Measurements from ENCODE around the gene VWF.

The VWF gene

DNA sequence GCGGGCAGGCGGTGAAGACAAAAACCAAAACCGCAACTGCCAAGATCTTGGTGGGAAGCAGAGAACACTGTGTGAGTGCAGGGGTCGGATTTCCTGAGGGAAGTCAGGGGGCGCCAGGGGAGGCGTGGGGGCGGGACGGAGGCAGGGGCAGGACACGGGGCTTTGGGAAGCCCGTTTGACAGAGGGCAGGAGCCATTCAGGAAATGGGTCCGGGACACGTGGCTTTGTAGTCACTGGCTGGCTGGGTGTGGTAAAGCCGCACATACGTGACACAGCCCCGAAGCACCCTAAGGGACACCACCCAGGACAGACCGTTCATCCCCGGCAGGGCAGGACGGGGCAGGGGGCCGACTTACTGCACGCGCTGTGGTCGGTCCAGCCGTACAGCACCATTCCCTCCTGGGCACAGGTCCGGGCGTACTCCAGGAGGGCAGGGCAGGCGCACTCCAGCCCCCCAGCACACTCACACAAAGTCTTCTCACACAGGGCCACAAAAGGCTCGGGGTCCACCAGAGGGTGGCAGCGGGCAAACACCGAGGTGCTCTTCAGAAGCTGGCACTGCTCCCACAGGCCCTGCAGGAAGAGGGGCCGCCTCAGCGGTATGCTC lies 49.4 kb downstream of the VWF start:
- no peak for DNase-seq

DNA sequence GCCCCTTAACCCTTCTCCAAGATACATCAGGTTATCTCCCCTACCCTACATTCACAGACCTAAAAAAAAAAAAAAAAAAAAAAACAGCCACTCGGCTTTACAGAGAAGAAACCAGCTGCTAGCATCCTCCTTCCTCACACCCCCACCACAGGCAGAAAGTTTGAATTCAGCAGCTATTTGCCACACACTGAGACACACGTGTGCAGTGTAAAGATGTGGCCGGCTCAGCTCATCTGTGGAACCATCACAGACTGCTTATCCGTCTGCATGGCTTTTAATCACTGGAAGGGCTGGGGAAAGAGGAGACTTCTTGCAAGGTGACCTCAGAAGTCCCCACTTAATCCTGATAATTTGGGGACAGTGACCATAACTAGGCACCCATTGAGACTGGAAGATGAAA lies 50.0 kb downstream of the VWF start:
- DNase-seq: no peak

GRCh38 chr12:6073426-6073825 lies 51.0 kb downstream of the VWF start:
- no peak for DNase-seq

GRCh38 chr12:6072302-6072752 lies 52.1 kb downstream of the VWF start:
- no peak for DNase-seq

- DNase-seq: no peak
Observed at GRCh38 chr12:6071589-6071988, 52.9 kb downstream of the VWF start.

GRCh38 chr12:6070472-6071257 lies 53.8 kb downstream of the VWF start:
- no peak for DNase-seq

DNA sequence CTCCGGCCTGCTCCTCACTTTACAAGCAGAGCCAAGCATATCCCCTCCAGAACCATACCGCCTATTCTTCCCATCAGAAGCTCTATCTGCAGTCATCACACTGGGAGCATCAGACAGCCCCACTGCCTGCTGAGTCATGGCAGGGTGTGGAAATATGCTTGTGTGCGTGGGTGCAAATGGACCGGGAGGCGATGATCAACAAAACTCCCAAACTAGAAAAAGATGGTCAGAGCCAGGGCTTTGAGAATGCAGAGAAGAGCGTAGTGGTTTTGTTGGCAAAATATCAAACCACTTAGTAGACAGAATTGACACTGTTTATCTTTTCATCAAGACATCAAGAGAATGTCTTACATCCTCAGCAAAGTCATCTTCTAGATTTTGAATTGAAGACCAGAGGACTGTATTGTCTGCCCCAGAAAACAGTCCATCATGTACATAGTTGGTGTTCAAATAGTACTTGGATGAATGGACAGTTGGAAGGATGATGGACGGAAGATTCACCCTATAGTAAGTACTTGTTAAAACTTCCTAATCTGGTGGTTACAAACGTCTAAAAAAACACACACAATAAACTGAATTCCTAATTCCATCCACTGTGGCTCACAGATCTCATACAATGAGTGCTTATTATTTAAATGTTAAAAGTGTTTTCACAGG lies 54.9 kb downstream of the VWF start:
- DNase-seq: no peak

- DNase-seq: no peak
Observed at GRCh38 chr12:6068227-6068626, 56.2 kb downstream of the VWF start.

GRCh38 chr12:6067152-6067916 lies 57.1 kb downstream of the VWF start:
- no peak for DNase-seq

DNA sequence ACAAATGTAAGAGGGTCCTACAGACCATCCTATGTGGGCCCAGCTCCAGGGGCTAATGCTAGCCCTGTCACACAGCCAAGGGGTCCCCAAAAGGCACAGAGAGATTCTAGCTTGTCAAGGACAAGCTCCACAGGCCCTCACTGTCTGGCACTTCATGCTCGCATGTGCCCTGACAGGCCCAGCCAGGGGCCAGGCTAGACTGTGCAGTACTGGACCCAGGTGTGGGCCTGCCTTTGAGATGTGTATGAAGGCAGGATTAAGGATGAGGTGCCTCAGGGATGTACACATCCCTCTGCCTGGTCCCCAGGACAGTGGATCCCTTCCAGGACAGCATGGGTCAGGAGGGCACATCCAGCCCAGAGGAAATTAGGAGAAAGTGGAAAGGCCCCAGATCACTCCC lies 57.8 kb downstream of the VWF start:
- DNase-seq: no peak

- no peak for DNase-seq
Observed at GRCh38 chr12:6065863-6066199, 58.6 kb downstream of the VWF start.

DNA sequence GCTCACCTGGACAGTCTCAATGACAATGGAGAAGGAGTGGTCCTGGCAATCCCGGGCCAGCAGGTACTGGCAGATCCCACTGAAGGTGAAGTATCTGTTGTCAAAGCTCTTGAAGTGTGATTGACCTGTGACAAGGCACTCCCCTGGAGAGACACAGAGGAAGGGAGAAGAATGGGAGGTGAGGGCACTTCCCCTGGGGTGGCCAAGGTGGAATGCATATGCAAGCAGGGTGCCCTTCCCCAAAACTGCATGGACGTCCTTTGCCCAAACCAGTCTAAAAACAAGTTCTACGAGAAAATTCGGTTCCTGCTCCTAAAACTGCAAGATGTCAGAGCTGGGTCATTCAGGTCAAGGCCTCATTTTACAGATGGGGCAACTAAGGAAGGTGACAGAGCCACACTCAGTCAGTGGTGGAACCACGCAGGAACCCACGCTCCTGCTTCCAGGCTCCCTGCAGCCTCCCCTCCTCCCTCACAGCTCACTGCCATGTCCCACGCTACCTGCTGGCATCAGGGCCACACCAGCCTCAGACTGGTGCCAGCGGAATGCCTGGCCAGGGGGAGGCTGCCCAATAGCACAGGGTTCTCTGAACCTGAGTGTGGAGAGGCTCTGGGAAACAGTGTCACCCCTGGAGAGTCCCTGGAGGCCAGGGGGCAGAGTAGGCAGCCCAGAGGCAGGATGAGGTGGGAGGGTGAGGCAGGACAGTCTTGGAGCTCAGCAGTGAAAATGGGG lies 59.2 kb downstream of the VWF start:
- DNase-seq: no peak

GRCh38 chr12:6062757-6063735 lies 61.4 kb downstream of the VWF start:
- DNase-seq: peak; percentile 16 to 33

DNA sequence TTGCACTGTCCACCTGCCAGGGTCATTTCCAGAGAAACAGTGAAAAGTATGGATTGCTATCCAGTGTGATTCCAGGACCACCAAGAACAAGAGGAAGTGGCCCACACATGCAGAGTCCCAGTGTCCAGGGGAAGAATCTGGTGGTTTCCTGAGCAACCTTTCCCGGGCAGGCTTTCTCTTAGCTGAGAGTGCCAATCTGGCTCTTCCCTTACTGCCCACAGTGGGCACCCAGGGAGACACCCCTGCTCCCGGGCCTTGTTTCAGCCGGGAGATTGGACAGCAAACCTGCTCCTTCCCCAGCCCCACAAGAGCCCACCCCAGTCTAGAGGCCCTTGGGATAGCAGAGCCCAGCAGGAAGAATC lies 62.1 kb downstream of the VWF start:
- no peak for DNase-seq

DNA sequence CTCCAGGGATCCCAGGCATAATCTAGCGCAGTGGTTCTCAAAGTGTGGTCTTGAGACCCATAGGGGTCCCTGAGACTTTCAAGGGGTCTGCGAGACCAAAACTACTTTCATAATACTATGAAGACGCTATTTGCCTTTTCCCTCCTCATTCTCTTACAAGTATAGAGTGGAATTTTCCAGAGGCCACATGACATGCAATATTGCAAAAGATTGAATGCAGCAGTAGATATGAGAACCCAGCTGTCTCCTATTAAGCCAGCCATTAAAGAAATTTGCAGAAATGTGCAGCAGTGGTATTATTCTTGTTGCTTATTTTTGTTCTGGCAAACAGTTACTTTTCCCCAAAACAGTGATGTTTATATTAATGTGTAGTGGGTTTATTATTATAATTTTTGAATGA lies 62.8 kb downstream of the VWF start:
- no peak for DNase-seq

DNA sequence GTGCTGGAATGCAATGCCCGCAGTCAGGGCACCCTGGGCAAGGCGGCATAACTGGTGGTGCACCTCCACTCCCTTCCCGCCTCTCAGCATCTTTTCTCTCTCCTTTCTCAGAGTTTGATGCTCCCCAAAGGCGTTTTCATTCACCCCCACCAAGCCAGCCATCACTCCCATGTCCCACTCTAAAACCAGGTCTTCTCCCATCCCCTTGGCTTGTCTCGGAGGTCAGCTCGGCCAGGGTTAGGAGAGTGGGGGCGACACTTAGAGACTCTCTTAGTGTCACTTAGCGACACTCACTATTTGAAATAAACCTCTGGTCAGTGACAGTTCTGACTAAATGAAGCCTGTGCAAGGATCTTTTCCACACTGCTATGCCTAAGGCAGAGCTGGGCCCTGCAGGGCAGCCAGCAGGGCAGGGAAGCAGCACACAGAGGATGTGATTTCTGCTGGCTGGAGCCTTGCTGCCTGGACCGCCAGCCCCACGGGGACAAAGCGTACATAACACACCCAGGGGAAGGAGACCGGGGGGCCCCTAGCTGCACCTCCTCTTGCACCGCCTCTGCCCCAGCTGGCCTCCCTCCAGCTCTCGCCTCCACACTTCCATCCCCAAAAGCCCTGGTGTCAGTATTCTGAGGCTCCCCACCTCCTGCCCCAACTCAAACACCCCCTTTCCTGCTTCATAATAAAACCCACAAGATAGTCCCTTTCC lies 64.5 kb downstream of the VWF start:
- no peak for DNase-seq

DNA sequence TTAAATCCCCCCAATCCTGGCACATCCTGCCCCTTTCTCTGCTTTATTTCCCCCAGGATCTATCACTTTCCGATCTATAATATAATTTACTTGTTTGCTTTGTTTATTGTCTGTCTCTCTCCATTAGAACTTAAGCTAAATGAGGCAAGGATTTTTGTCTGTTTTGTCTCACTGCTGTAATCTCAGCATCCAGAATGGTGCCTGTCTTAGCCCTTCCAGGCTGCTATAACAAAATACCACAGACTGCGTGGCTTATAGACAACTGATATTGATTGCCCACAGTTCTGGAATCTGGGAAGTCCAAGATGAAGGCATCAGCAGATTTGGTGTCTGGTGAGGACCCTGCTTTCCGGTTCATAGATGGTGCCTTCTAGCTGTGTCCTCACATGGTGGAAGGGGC lies 65.2 kb downstream of the VWF start:
- DNase-seq: no peak

DNA sequence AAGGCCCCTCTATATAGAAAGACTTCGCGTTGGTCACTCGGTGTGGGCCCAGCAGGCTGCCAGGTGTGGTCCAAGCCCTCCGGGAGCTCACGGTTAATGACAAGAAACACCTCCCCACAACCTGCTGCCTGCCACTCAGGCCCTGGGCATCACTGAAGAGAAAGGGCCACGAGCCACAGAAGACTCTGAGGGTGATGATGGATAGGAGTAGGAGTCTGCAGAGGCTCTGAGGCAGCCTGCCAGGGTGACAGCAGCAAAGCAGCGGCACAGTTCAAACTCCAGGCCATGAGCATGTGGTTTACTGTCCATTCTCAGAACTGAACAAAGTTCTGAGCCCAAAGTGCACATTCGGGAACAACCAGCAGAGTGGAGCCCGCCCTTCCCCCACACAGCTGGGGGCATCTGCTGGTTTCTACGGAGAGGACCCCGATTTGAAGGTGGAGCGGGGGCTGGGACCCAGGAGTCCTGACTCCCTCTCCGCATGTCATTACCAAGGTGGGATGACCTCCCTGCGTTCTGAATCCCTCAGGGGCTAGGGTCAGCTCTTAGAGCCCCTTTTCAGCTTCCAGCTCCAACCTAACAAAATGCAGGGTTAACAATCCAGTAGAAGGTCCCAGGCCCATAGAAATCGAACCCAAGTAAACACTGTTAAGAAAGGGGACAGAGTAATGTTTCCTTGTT lies 65.8 kb downstream of the VWF start:
- no peak for DNase-seq

- DNase-seq: no peak
Observed at GRCh38 chr12:6057700-6058099, 66.8 kb downstream of the VWF start.
